ENCODE data around the gene NRXN2.

NRXN2 gene

GRCh38 chr11:64648551-64648950 is 74.4 kb downstream of the NRXN2 start:
- Mint-ChIP-seq H3K9me3 (no peaks in the 10 kb centered on the region), H3K4me3 (no peak overlapping the region), H3K4me1 (peaks cover 15 to 17% of the 10 kb centered on the region in 2 donors), H3K27me3 (peaks cover 55 to 58% of the 10 kb centered on the region in 2 donors), H3K27ac (no peak overlapping the region), H3K36me3 (no peaks in the 10 kb centered on the region)
- ATAC-seq (replicated peaks) (no peak), DNase-seq (no peak)

- no peaks in the 10 kb centered on the region for H3K9me3 Mint-ChIP-seq
- ATAC-seq (replicated peaks) (no peak), DNase-seq (no peak)
- H3K36me3 Mint-ChIP-seq, result no peaks in the 10 kb centered on the region
- peaks cover 55 to 58% of the 10 kb centered on the region in 2 donors for H3K27me3 Mint-ChIP-seq
- no peak overlapping the region for H3K4me3 Mint-ChIP-seq
- H3K27ac Mint-ChIP-seq, result no peak overlapping the region
- H3K4me1 Mint-ChIP-seq, result peaks cover 9 to 10% of the 10 kb centered on the region in 2 donors
These were observed 75.8 kb downstream of the NRXN2 start for GRCh38 chr11:64647019-64647779.

- no peak overlapping the region for H3K4me3 Mint-ChIP-seq
- peaks cover 3 to 9% of the 10 kb centered on the region in 2 donors for H3K4me1 Mint-ChIP-seq
- H3K27ac Mint-ChIP-seq, result no peak overlapping the region
- DNase-seq (no peak), ATAC-seq (replicated peaks) (peak; percentile 67 to 72)
- no peaks in the 10 kb centered on the region for H3K9me3 Mint-ChIP-seq
- no peaks in the 10 kb centered on the region for H3K36me3 Mint-ChIP-seq
- H3K27me3 Mint-ChIP-seq, result peaks cover 46 to 48% of the 10 kb centered on the region in 2 donors
These were observed 78.2 kb downstream of the NRXN2 start for GRCh38 chr11:64644647-64645275.

GRCh38 chr11:64643920-64644646 is 78.9 kb downstream of the NRXN2 start:
- H3K4me3 Mint-ChIP-seq, result no peak overlapping the region
- no peaks in the 10 kb centered on the region for H3K36me3 Mint-ChIP-seq
- DNase-seq (no peak), ATAC-seq (replicated peaks) (peak; percentile 28 to 29)
- no peak overlapping the region for H3K27ac Mint-ChIP-seq
- H3K27me3 Mint-ChIP-seq, result peaks cover 42 to 43% of the 10 kb centered on the region in 2 donors
- no peaks in the 10 kb centered on the region for H3K9me3 Mint-ChIP-seq
- H3K4me1 Mint-ChIP-seq, result peaks cover 3 to 9% of the 10 kb centered on the region in 2 donors

- DNase-seq (no peak), ATAC-seq (replicated peaks) (no peak)
- H3K27me3 Mint-ChIP-seq, result peaks cover 41 to 42% of the 10 kb centered on the region in 2 donors
- H3K4me3 Mint-ChIP-seq, result peak overlapping the region in 1 of 2 donors; percentile 12
- no peaks in the 10 kb centered on the region for H3K9me3 Mint-ChIP-seq
- peaks cover 6 to 9% of the 10 kb centered on the region in 2 donors for H3K4me1 Mint-ChIP-seq
- H3K27ac Mint-ChIP-seq, result no peak overlapping the region
- H3K36me3 Mint-ChIP-seq, result no peaks in the 10 kb centered on the region
These were observed 79.6 kb downstream of the NRXN2 start for GRCh38 chr11:64643256-64643881.

- no peaks in the 10 kb centered on the region for H3K36me3 Mint-ChIP-seq
- no peak for DNase-seq
- H3K4me3 Mint-ChIP-seq, result no peak overlapping the region
- peaks cover 38 to 39% of the 10 kb centered on the region in 2 donors for H3K27me3 Mint-ChIP-seq
- H3K9me3 Mint-ChIP-seq, result no peaks in the 10 kb centered on the region
- no peak for ATAC-seq (replicated peaks)
- no peak overlapping the region for H3K27ac Mint-ChIP-seq
- H3K4me1 Mint-ChIP-seq, result peaks cover 6 to 12% of the 10 kb centered on the region in 2 donors
These were observed 80.1 kb downstream of the NRXN2 start for GRCh38 chr11:64642871-64643255.

GRCh38 chr11:64642418-64642735 is 80.6 kb downstream of the NRXN2 start:
- Mint-ChIP-seq H3K27ac (no peak overlapping the region), H3K4me3 (no peak overlapping the region)

GRCh38 chr11:64641596-64642417 is 81.2 kb downstream of the NRXN2 start:
- no peak overlapping the region for H3K4me3 Mint-ChIP-seq
- ATAC-seq (replicated peaks) (no peak), DNase-seq (no peak)
- peaks cover 31 to 35% of the 10 kb centered on the region in 2 donors for H3K27me3 Mint-ChIP-seq
- peaks cover 9 to 17% of the 10 kb centered on the region in 2 donors for H3K4me1 Mint-ChIP-seq
- no peaks in the 10 kb centered on the region for H3K9me3 Mint-ChIP-seq
- no peaks in the 10 kb centered on the region for H3K36me3 Mint-ChIP-seq
- no peak overlapping the region for H3K27ac Mint-ChIP-seq

More at GRCh38 chr11:64642418-64642735, 80.6 kb downstream of the NRXN2 start:
- H3K27me3 Mint-ChIP-seq, result peaks cover 34 to 37% of the 10 kb centered on the region in 2 donors
- no peak for DNase-seq
- no peaks in the 10 kb centered on the region for H3K9me3 Mint-ChIP-seq
- no peaks in the 10 kb centered on the region for H3K36me3 Mint-ChIP-seq
- peaks cover 9 to 16% of the 10 kb centered on the region in 2 donors for H3K4me1 Mint-ChIP-seq
- no peak for ATAC-seq (replicated peaks)

- no peak overlapping the region for H3K27ac Mint-ChIP-seq
- no peaks in the 10 kb centered on the region for H3K36me3 Mint-ChIP-seq
- no peak overlapping the region for H3K4me3 Mint-ChIP-seq
- peaks cover 9 to 15% of the 10 kb centered on the region in 2 donors for H3K4me1 Mint-ChIP-seq
- H3K9me3 Mint-ChIP-seq, result no peaks in the 10 kb centered on the region
- peaks cover 18 to 21% of the 10 kb centered on the region in 2 donors for H3K27me3 Mint-ChIP-seq
- no peak for ATAC-seq (replicated peaks)
- no peak for DNase-seq
These were observed 83.1 kb downstream of the NRXN2 start for GRCh38 chr11:64639885-64640284.

GRCh38 chr11:64638829-64639228 is 84.2 kb downstream of the NRXN2 start:
- peak; percentile 50 to 55 for ATAC-seq (replicated peaks)
- Mint-ChIP-seq H3K4me3 (no peak overlapping the region), H3K27me3 (peaks cover 17 to 21% of the 10 kb centered on the region in 2 donors)

GRCh38 chr11:64638018-64638665 is 84.9 kb downstream of the NRXN2 start:
- Mint-ChIP-seq H3K4me1 (peaks cover 14% of the 10 kb centered on the region in 2 donors), H3K27me3 (peaks cover 21% of the 10 kb centered on the region in 2 donors), H3K27ac (no peak overlapping the region), H3K9me3 (no peaks in the 10 kb centered on the region), H3K36me3 (no peaks in the 10 kb centered on the region), H3K4me3 (peak overlapping the region; percentile 47 to 48)
- no peak for DNase-seq
- peak; percentile 76 to 78 for ATAC-seq (replicated peaks)

More at GRCh38 chr11:64638829-64639228, 84.2 kb downstream of the NRXN2 start:
- no peaks in the 10 kb centered on the region for H3K36me3 Mint-ChIP-seq
- peaks cover 11 to 12% of the 10 kb centered on the region in 2 donors for H3K4me1 Mint-ChIP-seq
- H3K9me3 Mint-ChIP-seq, result no peaks in the 10 kb centered on the region
- no peak for DNase-seq
- no peak overlapping the region for H3K27ac Mint-ChIP-seq

- peak overlapping the region; percentile 47 to 48 for H3K4me3 Mint-ChIP-seq
- peaks cover 21% of the 10 kb centered on the region in 2 donors for H3K27me3 Mint-ChIP-seq
- H3K36me3 Mint-ChIP-seq, result no peaks in the 10 kb centered on the region
- DNase-seq, result no peak
- no peak overlapping the region for H3K27ac Mint-ChIP-seq
- no peak for ATAC-seq (replicated peaks)
- peaks cover 14% of the 10 kb centered on the region in 2 donors for H3K4me1 Mint-ChIP-seq
- H3K9me3 Mint-ChIP-seq, result no peaks in the 10 kb centered on the region
These were observed 85.5 kb downstream of the NRXN2 start for GRCh38 chr11:64637334-64638017.

Data from stimulated activated naive B cell treated with anti-CD40 and anti-IgM and Interleukin-4, amounts not matched to agents 10 μg/mL and 1 μg/mL and 100 μg/mL, for 72 hours (primary cell).